Heart right ventricle (tissue), 16 donors: Measurements from ENCODE around the gene THAP10. TPM values are rescaled to one million over a fixed set of nuclear protein-coding genes. Genes with fewer than 3 reads are reported as not detected.

Experiments used
- ATAC-seq, 8 donors: fragments of 200-7000 bp; cut with Tn5 transposase; one replicate each; pipeline ENCODE4 v1.9.1; 2020; ENCODE audit warnings: mild to moderate bottlenecking in 8 of 8, moderate library complexity in 8 of 8, moderate number of reproducible peaks in 1 of 8
- DNase-seq, 2 donors: peaks; one replicate each; pipeline ENCODE4 v3.0.0-alpha.2; 2020
- H3K27ac ChIP-seq, 10 donors: fragments of 200-600 bp; sonication (generic) in 2 of 10; one replicate each; pipeline versions ENCODE4 v1.5.0 to v1.8.0; 2020 to 2022; ENCODE audit warnings: mild to moderate bottlenecking in 3 of 10
- H3K27me3 ChIP-seq, 7 donors: fragments of 200-600 bp; one replicate each; pipeline ENCODE4 v1.8.0; 2021 to 2022; ENCODE audit warnings: mild to moderate bottlenecking in 2 of 7
- H3K36me3 ChIP-seq, 9 donors: fragments of 200-600 bp; sonication (generic) in 1 of 9; one replicate each; pipeline versions ENCODE4 v1.5.0 to v1.8.0; 2020 to 2022; ENCODE audit warnings: mild to moderate bottlenecking in 2 of 9
- H3K4me1 ChIP-seq, 9 donors: fragments of 200-600 bp; sonication (generic) in 1 of 9; one replicate each; pipeline versions ENCODE4 v1.5.0 to v1.8.0; 2020 to 2022; ENCODE audit warnings: mild to moderate bottlenecking in 4 of 9
- H3K4me3 ChIP-seq, 10 donors: fragments of 200-600 bp; sonication (generic) in 2 of 10; one replicate each; pipeline versions ENCODE4 v1.5.0 to v1.8.0; 2020 to 2022; ENCODE audit warnings: mild to moderate bottlenecking in 7 of 10, moderate library complexity in 2 of 10
- H3K9me3 ChIP-seq, 11 donors: fragments of 200-600 bp in 10 of 11; sonication (generic) in 2 of 11; one replicate each; pipeline versions ENCODE4 v1.5.0 to v1.8.0; 2013 to 2022; ENCODE audit warnings: mild to moderate bottlenecking in 2 of 11, control low read depth in 1 of 11, moderate library complexity in 1 of 11
- WGBS, 2 donors: extraction: QIAGEN DNeasy Blood & Tissue Kit; methylation state at CpG; one replicate each; pipeline ENCODE4 v1.1.7; 2013; ENCODE audit warnings: inconsistent platforms in 1 of 2; 5-methylcytosine and 5-hydroxymethylcytosine counted together
- intact Hi-C, 10 donors: fragments of 100-400 bp; cut with DNase I; formaldehyde crosslinking; loops; one replicate each; pipeline versions ENCODE4 v1.11.1 to v1.14.2; 2022
- long read RNA-seq, 3 donors: library from polyadenylated mRNA; unstranded; transcript quantifications; one replicate each; pipeline ENCODE4 v2.0.0, GENCODE V29; 2020 to 2021
- polyA plus RNA-seq, 2 donors: library from polyadenylated mRNA; stranded (reverse); fragments of 200-250 nt; gene quantifications; one replicate each; pipeline ENCODE4 v1.2.3, GENCODE V29; 2013
- total RNA-seq, 10 donors: library from RNA; stranded (reverse); fragmentation: NEBNext Ultra II Directional in 3 of 10; extraction: Animal tissue kit (Norgen Biotek cat#: 25700) in 3 of 10; gene quantifications; one replicate each; pipeline versions ENCODE4 v1.2.1 to v1.2.4, GENCODE V29; 2021 to 2023
- TF ChIP-seq, protein P1 (sequence below), 9 donors: fragments of 200-600 bp; sonication (generic) in 2 of 9; IDR thresholded peaks; one replicate each; pipeline versions ENCODE4 v1.5.0 to v1.8.0; 2021 to 2022; ENCODE audit warnings: antibody characterized with exemption in 9 of 9, mild to moderate bottlenecking in 5 of 9, moderate library complexity in 1 of 9
- donor health status: Arrhythmogenic right ventricular cardiomyopathy.
- donor health status: ischemic (EF 13 %, LVEDD 7.1; RV severe dilation, severe dysfunction).
- donor health status: healthy with polysubstance abuse.
- donor health status: DM: no; HTN: yes; CAD: no.
- donor health status: DM: no; HTN: no; CAD: no.
- donor health status: ischemic (EF 25% LVEDD 6.9; RV normal size, moderate dysfunction).
- donor health status: ischemic (EF 25% LVEDD 5.7; RV mildly dilated, moderate dysfunction).
- donor health status: healthy.
- donor health status: DM: yes; HTN: yes; CAD: no.
- donor health status: Ischemic cardiomyopathy.
- donor health status: ischemic (EF 35%, LVEDD 5.7; RV mildly dilated, moderate dysfunction).
- donor health status: nonischemic (EF 11% LVEDD 7.7; RV severe dilation, severe dysfunction).
- donor health status: DM: yes; HTN: yes; CAD: no.
- donor health status: PGD.
- donor health status: ischemic (EF 29% LVEDD 5.4; RV normal size, mild dysfunction).
- donor health status: nonischemic (EF 23%, LVEDD 6.1; RV moderate dilation, normal function).

The THAP10 gene
- total RNA-seq: 1 to 10 TPM; 3.0 to 7.0 (median 5.0) TPM
- polyA plus RNA-seq: 1 to 10 TPM; 1.2 to 4.2 TPM
- long read RNA-seq, donor 1, transcript THAP10-201 (3 exons, 2,399 nt): major isoform, 6 of 6 reads
- long read RNA-seq, donor 1, partial matches to known transcripts: 0 of 6 reads
- long read RNA-seq, donor 1, other reads (novel, unspliced or antisense): 0 of 6 reads
- long read RNA-seq, donor 2, transcript THAP10-201 (3 exons, 2,399 nt): major isoform, 7 of 7 reads
- long read RNA-seq, donor 2, partial matches to known transcripts: 0 of 7 reads
- long read RNA-seq, donor 2, other reads (novel, unspliced or antisense): 0 of 7 reads
- long read RNA-seq, donor 3, transcript THAP10-201 (3 exons, 2,399 nt): major isoform, 10 of 11 reads
- long read RNA-seq, donor 3, partial matches to known transcripts: 1 of 11 reads
- long read RNA-seq, donor 3, other reads (novel, unspliced or antisense): 0 of 11 reads

DNA sequence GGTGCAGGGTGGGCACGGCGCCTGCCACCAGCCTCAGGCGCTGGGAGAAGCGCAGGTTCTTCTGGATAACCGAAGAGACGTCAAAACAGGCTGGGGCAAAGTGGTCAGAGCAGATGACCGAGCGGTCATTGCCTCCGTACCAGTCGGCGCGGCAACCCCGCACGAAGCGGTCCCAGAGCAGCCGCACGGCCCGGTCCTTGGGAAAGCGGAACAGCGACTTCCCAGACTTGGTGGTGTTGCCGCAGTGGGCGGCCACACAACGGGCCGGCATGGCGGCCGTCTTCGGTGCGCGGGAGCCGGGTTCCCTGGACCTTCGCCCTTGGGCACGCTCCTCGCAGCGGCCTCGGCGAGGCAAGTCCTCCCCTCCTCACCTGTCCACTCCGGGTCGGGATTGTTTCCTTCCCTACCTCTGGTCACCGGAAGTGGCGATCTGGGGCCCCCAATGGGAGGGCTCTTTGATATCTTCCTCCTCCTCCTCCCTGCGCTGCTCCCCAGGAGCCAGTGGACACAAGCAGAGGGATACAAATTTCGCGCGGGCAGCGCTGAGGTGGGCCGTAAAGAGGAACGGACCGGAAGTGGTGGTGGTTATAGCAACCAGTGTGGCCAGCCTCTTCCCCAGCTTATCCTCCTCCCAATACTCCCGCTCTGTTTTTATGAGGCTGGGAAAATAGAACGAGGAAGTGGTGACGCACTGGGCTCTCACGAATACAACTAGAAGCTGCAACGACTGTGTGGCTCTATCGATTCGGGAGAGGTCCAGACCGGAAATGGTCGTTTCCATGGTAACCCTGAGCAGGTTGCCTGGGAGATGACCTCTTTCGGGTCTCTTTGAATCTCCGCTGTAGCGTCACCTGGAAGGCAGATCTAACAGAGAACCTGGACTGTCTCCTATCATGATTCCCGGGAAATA is at the start of gene THAP10, which contains the start of gene LRRC49:
Gene THAP10, minus strand, starts transcription at position 432 of the 910 bp plus-strand sequence. Its CDS starts 161 bp downstream, at position 271.
Gene LRRC49, plus strand, starts transcription at position 825 of the 910 bp plus-strand sequence. Its CDS starts 69 bp downstream, at position 894.
- H3K4me3 ChIP-seq: peak within 1 kb of the TSS; percentile 64 to 92 (median 68)
- H3K27ac ChIP-seq: peak within 1 kb of the TSS; percentile 41 to 86 (median 72)
- TF ChIP-seq, protein P1, sequence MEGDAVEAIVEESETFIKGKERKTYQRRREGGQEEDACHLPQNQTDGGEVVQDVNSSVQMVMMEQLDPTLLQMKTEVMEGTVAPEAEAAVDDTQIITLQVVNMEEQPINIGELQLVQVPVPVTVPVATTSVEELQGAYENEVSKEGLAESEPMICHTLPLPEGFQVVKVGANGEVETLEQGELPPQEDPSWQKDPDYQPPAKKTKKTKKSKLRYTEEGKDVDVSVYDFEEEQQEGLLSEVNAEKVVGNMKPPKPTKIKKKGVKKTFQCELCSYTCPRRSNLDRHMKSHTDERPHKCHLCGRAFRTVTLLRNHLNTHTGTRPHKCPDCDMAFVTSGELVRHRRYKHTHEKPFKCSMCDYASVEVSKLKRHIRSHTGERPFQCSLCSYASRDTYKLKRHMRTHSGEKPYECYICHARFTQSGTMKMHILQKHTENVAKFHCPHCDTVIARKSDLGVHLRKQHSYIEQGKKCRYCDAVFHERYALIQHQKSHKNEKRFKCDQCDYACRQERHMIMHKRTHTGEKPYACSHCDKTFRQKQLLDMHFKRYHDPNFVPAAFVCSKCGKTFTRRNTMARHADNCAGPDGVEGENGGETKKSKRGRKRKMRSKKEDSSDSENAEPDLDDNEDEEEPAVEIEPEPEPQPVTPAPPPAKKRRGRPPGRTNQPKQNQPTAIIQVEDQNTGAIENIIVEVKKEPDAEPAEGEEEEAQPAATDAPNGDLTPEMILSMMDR (IDR thresholded peaks at IDR 0.05): no peak
- intact Hi-C loops: loop anchor here in 8 of 10 donors (5.0 to 10.0 kb wide), 5 partner anchors 210 to 553 kb away; no protein-coding TSS in a partner anchor
- WGBS, 2 donors: 0 to 1% methylated on average over 57 to 61 of the region's 61 CpGs
- ATAC-seq (peak; percentile 94 to 99 (median 98)), DNase-seq (peak; percentile 80 to 92)
- H3K36me3 ChIP-seq: peaks cover 0 to 27% (median 0%) of the 10 kb centered on the region in 9 donors
- H3K4me1 ChIP-seq: peaks cover 0 to 26% (median 13%) of the 10 kb centered on the region in 9 donors
- no peaks in the 10 kb centered on the region for H3K9me3 ChIP-seq
- H3K27me3 ChIP-seq: no peaks in the 10 kb centered on the region

DNA sequence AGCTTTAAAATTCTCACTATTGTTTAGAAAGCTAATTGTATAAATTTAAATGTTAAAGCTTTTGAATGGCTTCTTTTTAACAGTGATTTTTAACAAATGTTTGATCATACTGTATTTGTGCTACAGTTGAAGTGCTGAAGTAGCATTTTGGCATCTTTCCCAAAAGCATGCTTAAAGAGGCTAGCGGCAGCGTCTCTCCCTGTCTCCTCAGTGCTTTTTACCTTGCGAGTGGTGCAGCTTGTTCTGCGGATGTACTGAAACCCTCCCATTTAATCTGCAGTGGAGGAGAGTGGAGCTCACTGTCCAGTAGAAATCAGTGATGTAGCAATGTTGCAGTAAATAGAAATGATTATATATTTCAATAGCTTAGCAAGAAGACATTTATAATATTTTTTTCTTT is 44.1 kb upstream of the THAP10 start:
- Histone ChIP-seq H3K27ac (peak overlapping the region in 5 of 10 donors; percentile 19 to 59 (median 42)), H3K9me3 (no peaks in the 10 kb centered on the region), H3K36me3 (no peaks in the 10 kb centered on the region), H3K27me3 (no peaks in the 10 kb centered on the region), H3K4me1 (peaks cover 0 to 9% (median 0%) of the 10 kb centered on the region in 9 donors), H3K4me3 (peak overlapping the region in 7 of 10 donors; percentile 10 to 39 (median 36))
- intact Hi-C loops: no loop called here
- ATAC-seq (peak in 6 of 8 donors; percentile 67 to 85 (median 80)), DNase-seq (no peak)
- WGBS, 2 donors: 23 to 46% methylated on average over 4 of the region's 4 CpGs
- TF ChIP-seq, protein P1 (IDR thresholded peaks at IDR 0.05): no peak

DNA sequence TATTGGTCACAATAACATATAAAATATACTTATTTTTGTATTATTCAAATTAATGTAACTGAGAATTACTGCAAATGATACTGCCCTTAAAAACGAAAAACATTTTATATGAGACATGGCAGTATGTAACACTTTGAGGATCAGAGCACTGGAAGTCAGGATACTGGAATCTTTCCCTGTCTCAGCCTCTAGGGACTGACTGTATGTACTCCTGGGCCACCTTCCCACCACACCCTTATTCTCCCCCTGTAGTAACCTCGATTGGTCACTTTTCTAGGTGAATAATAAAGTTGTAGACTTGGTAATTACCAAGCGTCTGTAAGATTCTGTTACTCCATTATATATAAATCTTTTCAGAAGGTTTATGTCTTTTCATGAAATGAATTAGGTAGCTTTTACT is 43.4 kb upstream of the THAP10 start:
- WGBS, 2 donors: 82 to 92% methylated on average over 3 of the region's 3 CpGs
- peaks cover 0 to 9% (median 0%) of the 10 kb centered on the region in 9 donors for H3K4me1 ChIP-seq
- no peaks in the 10 kb centered on the region for H3K36me3 ChIP-seq
- H3K9me3 ChIP-seq: no peaks in the 10 kb centered on the region
- DNase-seq (no peak), ATAC-seq (peak in 1 of 8 donors; percentile 30)
- no peak overlapping the region for H3K27ac ChIP-seq
- intact Hi-C loops: no loop called here
- H3K27me3 ChIP-seq: no peaks in the 10 kb centered on the region
- TF ChIP-seq, protein P1 (IDR thresholded peaks at IDR 0.05): no peak
- H3K4me3 ChIP-seq: no peak overlapping the region

DNA sequence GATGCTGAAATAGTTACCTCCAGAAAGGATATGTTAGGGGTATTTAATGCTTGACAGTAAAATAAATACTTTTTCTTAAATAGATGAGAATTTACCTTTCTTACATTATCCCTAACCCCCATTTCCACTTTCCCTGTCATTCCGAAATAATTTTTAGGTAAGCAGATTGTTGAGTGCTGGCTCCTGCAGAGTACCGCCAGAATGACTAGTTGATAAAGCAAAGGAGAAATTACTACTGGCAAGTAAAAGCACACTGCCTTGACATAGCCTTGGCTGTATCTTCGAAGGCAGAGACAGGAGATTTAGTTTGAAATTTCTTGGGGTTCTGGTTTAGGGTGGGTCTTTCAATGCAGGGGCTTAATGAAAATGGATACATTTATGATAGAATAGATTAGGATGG is 41.2 kb upstream of the THAP10 start:
- Histone ChIP-seq H3K4me1 (peaks cover 0 to 9% (median 0%) of the 10 kb centered on the region in 9 donors), H3K27me3 (no peaks in the 10 kb centered on the region), H3K27ac (no peak overlapping the region), H3K9me3 (no peaks in the 10 kb centered on the region), H3K36me3 (no peaks in the 10 kb centered on the region), H3K4me3 (no peak overlapping the region)
- ATAC-seq (no peak), DNase-seq (no peak)
- 71 to 72% methylated on average over 3 of the region's 3 CpGs for WGBS, 2 donors
- TF ChIP-seq, protein P1 (IDR thresholded peaks at IDR 0.05): no peak
- intact Hi-C loops: loop anchor here in 1 of 10 donors (5.0 kb wide), 1 partner anchor 179 kb away; no protein-coding TSS in a partner anchor
